Measurements from ENCODE around the gene YAF2.

- TF ChIP-seq POLR2A (IDR thresholded peaks at IDR 0.05) (no peak), CTCF (IDR thresholded peaks at IDR 0.05) (peak; percentile 26 to 44 (median 33))
Observed at GRCh38 chr12:42237052-42237852, 796 bp downstream of the YAF2 start.

Data from right lobe of liver (tissue), 4 donors.